ENCODE measurements around the gene ISLR.

The ISLR gene

GRCh38 chr15:74213858-74214284 lies 40.4 kb downstream of the ISLR start:
- DNase-seq = no peak

GRCh38 chr15:74214324-74215021 lies 41.0 kb downstream of the ISLR start:
- DNase-seq = no peak

GRCh38 chr15:74215958-74216357 lies 42.4 kb downstream of the ISLR start:
- no peak for DNase-seq

GRCh38 chr15:74216949-74217348 lies 43.4 kb downstream of the ISLR start:
- DNase-seq = no peak

GRCh38 chr15:74217907-74218885 lies 44.7 kb downstream of the ISLR start:
- DNase-seq = no peak

- no peak for DNase-seq
Measured at GRCh38 chr15:74220475-74221248, 47.2 kb downstream of the ISLR start.

GRCh38 chr15:74221399-74222239 lies 48.1 kb downstream of the ISLR start:
- DNase-seq = no peak

GRCh38 chr15:74222240-74223119 lies 49.0 kb downstream of the ISLR start:
- DNase-seq = no peak

GRCh38 chr15:74225928-74226327 lies 52.4 kb downstream of the ISLR start:
- DNase-seq = no peak

Measured in suppressor macrophage (primary cell).